ENCODE results near the gene PSD2. TPM values are rescaled to one million over a fixed set of nuclear protein-coding genes. Genes with fewer than 3 reads are reported as not detected.

The PSD2 gene
- total and polyA plus RNA-seq, 2 experiments from 2014 or later, result under 0.01 TPM; not detected in 1

DNA sequence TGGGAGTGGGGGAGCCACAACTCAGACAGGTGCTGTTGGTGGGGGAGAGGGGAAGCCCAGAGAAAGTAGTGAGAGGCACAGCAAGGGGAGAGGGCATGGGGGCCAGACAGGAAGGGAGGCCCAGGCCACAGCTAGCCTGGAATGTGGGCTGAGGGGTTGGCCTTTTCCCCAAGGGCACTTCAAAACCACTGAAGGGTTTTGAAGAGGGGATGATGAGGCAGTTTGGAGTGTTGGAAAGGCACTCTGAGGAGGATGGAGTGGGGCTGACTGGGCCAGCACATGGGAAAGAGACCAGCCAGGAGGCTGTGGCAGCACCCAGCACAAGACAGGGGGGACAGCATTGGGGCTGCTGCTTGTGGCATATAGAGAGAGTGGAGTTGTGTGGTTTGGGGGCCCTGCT is 3.8 kb downstream of the PSD2 start:
- Histone ChIP-seq H2AFZ (no peak overlapping the region), H3K4me2 (ENCODE audit: unreplicated experiment) (no peak overlapping the region), H3K9me3 (ENCODE audit: low read depth) (no peaks in the 10 kb centered on the region), H3F3A (ENCODE audit: insufficient read depth) (no peaks in the 10 kb centered on the region), H3K36me3 (ENCODE audit: low read depth) (no peaks in the 10 kb centered on the region), H3K9me2 (ENCODE audit: insufficient read depth) (no peaks in the 10 kb centered on the region), H3K27me3 (replicated peaks; ENCODE audit: insufficient read depth) (peaks cover 61% of the 10 kb centered on the region), H3K79me2 (ENCODE audit: insufficient read depth) (no peaks in the 10 kb centered on the region), H4K20me1 (ENCODE audit: insufficient read depth) (no peaks in the 10 kb centered on the region), H3K27ac (no peak overlapping the region), H3K4me1 (ENCODE audit: insufficient read depth) (no peaks in the 10 kb centered on the region), H3K9ac (no peak overlapping the region), H3K4me3 (no peak overlapping the region)
- TF ChIP-seq EZH2phosphoT487 (IDR thresholded peaks at IDR 0.05; ENCODE audit: insufficient read depth, low read depth) (no peak), EZH2 (IDR thresholded peaks at IDR 0.05; ENCODE audit: insufficient read depth, poor library complexity, severe bottlenecking) (no peak)
- DNase-seq, result no peak
- in situ Hi-C loops (cut with MboI), result loop anchor here (25.0 kb wide), 1 partner anchor 363 kb away; no protein-coding TSS in a partner anchor

DNA sequence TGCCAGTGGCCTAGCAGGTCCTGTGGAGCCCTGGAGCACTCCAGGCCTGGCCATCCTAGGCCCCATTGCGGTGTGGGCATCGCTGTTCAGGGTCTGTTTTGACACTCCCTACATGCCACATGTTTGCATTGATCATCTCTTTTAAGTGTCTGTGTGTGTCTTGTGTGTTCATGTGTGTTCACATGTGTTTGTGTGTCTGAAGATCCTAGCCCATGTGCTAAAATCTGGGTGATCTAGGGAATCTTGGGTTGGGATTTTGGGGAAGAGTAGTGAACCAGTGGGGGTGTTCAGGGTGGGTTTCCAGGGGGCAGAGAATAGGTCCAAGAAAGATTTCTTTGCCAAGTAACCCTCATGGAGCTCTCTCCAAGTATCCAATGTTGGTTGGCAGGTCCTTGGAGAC is 8.4 kb downstream of the PSD2 start:
- Histone ChIP-seq H3K4me1 (ENCODE audit: insufficient read depth) (no peaks in the 10 kb centered on the region), H3K9me2 (ENCODE audit: insufficient read depth) (no peaks in the 10 kb centered on the region), H4K20me1 (ENCODE audit: insufficient read depth) (no peaks in the 10 kb centered on the region), H3K9ac (no peak overlapping the region), H2AFZ (no peak overlapping the region), H3K79me2 (ENCODE audit: insufficient read depth) (no peaks in the 10 kb centered on the region), H3K27me3 (replicated peaks; ENCODE audit: insufficient read depth) (peaks cover 38% of the 10 kb centered on the region), H3K9me3 (ENCODE audit: low read depth) (no peaks in the 10 kb centered on the region), H3F3A (ENCODE audit: insufficient read depth) (no peaks in the 10 kb centered on the region), H3K36me3 (ENCODE audit: low read depth) (no peaks in the 10 kb centered on the region), H3K4me3 (no peak overlapping the region), H3K4me2 (ENCODE audit: unreplicated experiment) (no peak overlapping the region), H3K27ac (no peak overlapping the region)
- TF ChIP-seq EZH2 (IDR thresholded peaks at IDR 0.05; ENCODE audit: insufficient read depth, poor library complexity, severe bottlenecking), result no peak
- TF ChIP-seq EZH2phosphoT487 (IDR thresholded peaks at IDR 0.05; ENCODE audit: insufficient read depth, low read depth), result no peak
- in situ Hi-C loops (cut with MboI), result no loop called here
- WGBS, 2 experiments (ENCODE audit: low coverage in 1 of 2, low lambda C conversion rate in 2 of 2, missing lambda C conversion rate in 2 of 2), result 58 to 83% methylated on average over 2 of the region's 2 CpGs
- no peak for DNase-seq

DNA sequence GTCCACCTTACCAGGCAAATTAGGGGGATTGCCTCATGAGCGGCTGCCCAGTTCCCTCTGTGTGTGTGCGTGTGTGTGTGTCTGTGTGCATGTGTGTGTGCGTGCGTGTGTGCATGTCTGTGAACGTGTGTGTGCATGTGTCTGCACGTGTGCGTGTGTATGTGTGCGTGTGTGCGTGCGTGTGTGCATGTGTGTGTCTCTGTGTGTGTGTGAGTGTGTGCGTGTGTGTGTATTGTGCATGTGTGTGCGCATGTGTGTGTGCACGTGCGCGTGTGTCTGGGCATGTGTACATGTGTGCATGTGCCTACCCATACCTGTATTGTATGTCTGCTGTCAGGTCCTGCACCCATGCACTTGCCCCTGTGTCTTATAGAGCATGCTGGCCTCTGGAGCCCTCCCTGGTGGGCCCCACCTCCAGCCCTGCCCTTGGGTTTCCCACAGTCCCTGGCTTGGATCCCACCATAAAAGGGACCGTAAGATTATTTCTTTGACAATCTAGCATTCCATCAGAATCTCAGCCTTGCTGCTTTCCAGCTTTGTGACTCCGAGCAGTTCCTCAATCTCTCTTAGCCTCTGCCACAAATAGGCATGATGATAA is 9.3 kb downstream of the PSD2 start:
- Histone ChIP-seq H3K4me3 (no peak overlapping the region), H3K9me2 (ENCODE audit: insufficient read depth) (no peaks in the 10 kb centered on the region), H3K4me1 (ENCODE audit: insufficient read depth) (no peaks in the 10 kb centered on the region), H3K27me3 (replicated peaks; ENCODE audit: insufficient read depth) (peaks cover 38% of the 10 kb centered on the region), H3K9me3 (ENCODE audit: low read depth) (no peaks in the 10 kb centered on the region), H3K36me3 (ENCODE audit: low read depth) (no peaks in the 10 kb centered on the region), H3F3A (ENCODE audit: insufficient read depth) (no peaks in the 10 kb centered on the region), H3K9ac (no peak overlapping the region), H3K79me2 (ENCODE audit: insufficient read depth) (no peaks in the 10 kb centered on the region), H2AFZ (no peak overlapping the region), H3K27ac (no peak overlapping the region), H3K4me2 (ENCODE audit: unreplicated experiment) (no peak overlapping the region), H4K20me1 (ENCODE audit: insufficient read depth) (no peaks in the 10 kb centered on the region)
- TF ChIP-seq EZH2phosphoT487 (IDR thresholded peaks at IDR 0.05; ENCODE audit: insufficient read depth, low read depth), result no peak
- no peak for TF ChIP-seq EZH2 (IDR thresholded peaks at IDR 0.05; ENCODE audit: insufficient read depth, poor library complexity, severe bottlenecking)
- DNase-seq, result no peak
- 71 to 72% methylated on average over 17 of the region's 17 CpGs for WGBS, 2 experiments (ENCODE audit: low coverage in 1 of 2, low lambda C conversion rate in 2 of 2, missing lambda C conversion rate in 2 of 2)
- in situ Hi-C loops (cut with MboI), result no loop called here

DNA sequence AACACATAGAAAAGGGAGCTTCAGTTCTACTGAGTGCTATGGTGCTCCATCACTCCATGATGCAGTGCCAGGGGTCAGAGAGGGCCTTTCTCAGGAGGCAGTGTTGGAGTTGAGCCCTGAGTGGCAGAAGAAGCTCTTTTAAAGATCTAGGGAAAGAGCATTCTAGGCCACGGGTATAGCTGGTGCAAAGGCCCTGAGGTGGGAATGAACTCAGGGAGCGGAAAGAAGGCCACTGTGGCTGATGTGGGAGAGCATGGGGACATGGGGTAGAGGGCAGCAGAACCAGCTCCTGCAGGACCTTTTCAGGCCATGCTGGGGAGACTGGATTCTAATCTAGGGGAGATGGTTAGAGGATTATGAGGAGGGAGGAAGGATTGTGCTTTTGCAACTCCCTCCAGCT is 9.9 kb downstream of the PSD2 start:
- H3K9ac ChIP-seq, result no peak overlapping the region
- H3K9me2 ChIP-seq (ENCODE audit: insufficient read depth), result no peaks in the 10 kb centered on the region
- no peaks in the 10 kb centered on the region for H3K4me1 ChIP-seq (ENCODE audit: insufficient read depth)
- peaks cover 38% of the 10 kb centered on the region for H3K27me3 ChIP-seq (replicated peaks; ENCODE audit: insufficient read depth)
- H3F3A ChIP-seq (ENCODE audit: insufficient read depth), result no peaks in the 10 kb centered on the region
- no peak overlapping the region for H3K4me3 ChIP-seq
- TF ChIP-seq EZH2 (IDR thresholded peaks at IDR 0.05; ENCODE audit: insufficient read depth, poor library complexity, severe bottlenecking) (no peak), EZH2phosphoT487 (IDR thresholded peaks at IDR 0.05; ENCODE audit: insufficient read depth, low read depth) (no peak)
- H4K20me1 ChIP-seq (ENCODE audit: insufficient read depth), result no peaks in the 10 kb centered on the region
- H3K27ac ChIP-seq, result no peak overlapping the region
- H3K36me3 ChIP-seq (ENCODE audit: low read depth), result no peaks in the 10 kb centered on the region
- in situ Hi-C loops (cut with MboI), result no loop called here
- H3K79me2 ChIP-seq (ENCODE audit: insufficient read depth), result no peaks in the 10 kb centered on the region
- no peak for DNase-seq
- no peak overlapping the region for H3K4me2 ChIP-seq (ENCODE audit: unreplicated experiment)
- no peaks in the 10 kb centered on the region for H3K9me3 ChIP-seq (ENCODE audit: low read depth)
- 44 to 45% methylated on average over 2 of the region's 2 CpGs for WGBS, 2 experiments (ENCODE audit: low coverage in 1 of 2, low lambda C conversion rate in 2 of 2, missing lambda C conversion rate in 2 of 2)
- H2AFZ ChIP-seq, result no peak overlapping the region

DNA sequence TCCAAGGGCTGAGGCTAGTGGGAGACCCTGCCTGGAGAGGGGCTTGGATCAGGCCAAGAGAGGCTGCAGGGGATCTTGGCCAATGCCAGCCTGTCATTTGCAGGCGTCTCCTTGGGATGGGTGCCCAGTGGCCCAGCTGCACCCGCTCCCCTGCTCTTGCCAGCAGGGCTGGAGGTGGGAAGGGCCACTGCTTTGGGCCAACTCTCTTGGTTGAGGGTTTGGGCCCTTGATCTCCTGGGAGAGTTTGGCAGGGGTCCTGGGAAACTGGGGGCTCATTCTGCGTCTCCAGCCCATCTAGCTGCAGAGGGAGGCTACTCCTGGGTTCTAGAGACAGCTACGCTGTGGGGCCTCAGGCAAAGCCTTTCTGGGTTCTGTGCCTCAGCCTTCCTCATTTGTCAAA is 10.5 kb downstream of the PSD2 start:
- H2AFZ ChIP-seq, result no peak overlapping the region
- H3K9ac ChIP-seq, result no peak overlapping the region
- no peak for TF ChIP-seq EZH2phosphoT487 (IDR thresholded peaks at IDR 0.05; ENCODE audit: insufficient read depth, low read depth)
- no peak for TF ChIP-seq EZH2 (IDR thresholded peaks at IDR 0.05; ENCODE audit: insufficient read depth, poor library complexity, severe bottlenecking)
- no peaks in the 10 kb centered on the region for H3K36me3 ChIP-seq (ENCODE audit: low read depth)
- H3K9me3 ChIP-seq (ENCODE audit: low read depth), result no peaks in the 10 kb centered on the region
- peaks cover 32% of the 10 kb centered on the region for H3K27me3 ChIP-seq (replicated peaks; ENCODE audit: insufficient read depth)
- no peak overlapping the region for H3K27ac ChIP-seq
- H3F3A ChIP-seq (ENCODE audit: insufficient read depth), result no peaks in the 10 kb centered on the region
- no peaks in the 10 kb centered on the region for H3K4me1 ChIP-seq (ENCODE audit: insufficient read depth)
- H3K4me2 ChIP-seq (ENCODE audit: unreplicated experiment), result no peak overlapping the region
- no peak for DNase-seq
- 29 to 46% methylated on average over 3 to 4 of the region's 4 CpGs for WGBS, 2 experiments (ENCODE audit: low coverage in 1 of 2, low lambda C conversion rate in 2 of 2, missing lambda C conversion rate in 2 of 2)
- H3K4me3 ChIP-seq, result no peak overlapping the region
- H3K79me2 ChIP-seq (ENCODE audit: insufficient read depth), result no peaks in the 10 kb centered on the region
- no peaks in the 10 kb centered on the region for H3K9me2 ChIP-seq (ENCODE audit: insufficient read depth)
- H4K20me1 ChIP-seq (ENCODE audit: insufficient read depth), result no peaks in the 10 kb centered on the region
- in situ Hi-C loops (cut with MboI), result no loop called here

All from GM23248 (cell line).